HepG2 (cell line): Measurements from ENCODE around the gene BRCA1. TPM values are rescaled to one million over a fixed set of nuclear protein-coding genes. Genes with fewer than 3 reads are reported as not detected.

Experiments
- ATM ChIP-seq: fragments of 450-650 bp; IDR thresholded peaks from 2 replicates; pipeline ENCODE4 v1.7.1; 2017; ENCODE audit warnings: mild to moderate bottlenecking, borderline replicate concordance
- HES4 ChIP-seq: sonication (generic); formaldehyde crosslinking; IDR thresholded peaks from 2 replicates; pipeline ENCODE4 v1.9.0; 2021; ENCODE audit warnings: mild to moderate bottlenecking, missing genetic modification reagents, borderline replicate concordance
- HIC2 ChIP-seq: sonication (generic); formaldehyde crosslinking; IDR thresholded peaks from 2 replicates; pipeline ENCODE4 v1.9.0; 2022; ENCODE audit warnings: low read depth, missing genetic modification reagents
- IKZF5 ChIP-seq: IDR thresholded peaks from 2 replicates; pipeline ENCODE4 v1.6.1; 2018; ENCODE audit warnings: missing genetic modification reagents, mild to moderate bottlenecking, missing compliant biosample characterization
- KDM5A ChIP-seq: fragments of 200-600 bp; sonication (generic); IDR thresholded peaks from 2 replicates; pipeline ENCODE4 v1.7.0; 2018; ENCODE audit warnings: antibody characterized with exemption, mild to moderate bottlenecking, low read length, borderline replicate concordance
- KLF13 ChIP-seq: sonication (generic); formaldehyde crosslinking; IDR thresholded peaks from 2 replicates; pipeline ENCODE4 v1.4.0; 2020; ENCODE audit warnings: mild to moderate bottlenecking, missing genetic modification reagents
- MAFK ChIP-seq, 2 experiments: IDR thresholded peaks in 1 of 2; conservative IDR thresholded peaks in 1 of 2; 2 replicates each; pipeline ENCODE4 v1.6.1; 2011; ENCODE audit warnings: improper control_type of control experiment in 2 of 2, low read length in 2 of 2
- NFE2L2 ChIP-seq: fragments of 150-350 bp; IDR thresholded peaks from 2 replicates; pipeline ENCODE4 v1.6.1; 2014; ENCODE audit warnings: low read length
- SIX4 ChIP-seq: sonication (generic); formaldehyde crosslinking; IDR thresholded peaks from 2 replicates; pipeline ENCODE4 v1.4.0; 2020; ENCODE audit warnings: missing genetic modification reagents
- ZKSCAN5 ChIP-seq: sonication (generic); formaldehyde crosslinking; IDR thresholded peaks from 2 replicates; pipeline ENCODE4 v1.5.1; 2020; ENCODE audit warnings: mild to moderate bottlenecking, missing genetic modification reagents
- ZMYM3 ChIP-seq: sonication (generic); formaldehyde crosslinking; IDR thresholded peaks from 2 replicates; pipeline ENCODE4 v1.5.1; 2020; ENCODE audit warnings: mild to moderate bottlenecking, missing genetic modification reagents
- ZNF235 ChIP-seq: sonication (generic); formaldehyde crosslinking; IDR thresholded peaks from 2 replicates; pipeline ENCODE4 v1.8.1; 2023; ENCODE audit warnings: mild to moderate bottlenecking, missing genetic modification reagents, borderline replicate concordance
- ZNF264 ChIP-seq: sonication (generic); formaldehyde crosslinking; IDR thresholded peaks from 2 replicates; pipeline ENCODE4 v1.4.0; 2020; ENCODE audit warnings: missing genetic modification reagents
- ZNF280D ChIP-seq: sonication (generic); formaldehyde crosslinking; IDR thresholded peaks from 2 replicates; pipeline ENCODE4 v1.5.1; 2020; ENCODE audit warnings: mild to moderate bottlenecking, missing genetic modification reagents
- ZNF317 ChIP-seq: sonication (generic); formaldehyde crosslinking; IDR thresholded peaks from 2 replicates; pipeline ENCODE4 v1.5.0; 2020; ENCODE audit warnings: mild to moderate bottlenecking, missing genetic modification reagents
- ZNF354B ChIP-seq: sonication (generic); formaldehyde crosslinking; IDR thresholded peaks from 2 replicates; pipeline ENCODE4 v1.8.0; 2022; ENCODE audit warnings: mild to moderate bottlenecking, missing genetic modification reagents
- ZNF703 ChIP-seq: sonication (generic); formaldehyde crosslinking; IDR thresholded peaks from 2 replicates; pipeline ENCODE4 v1.5.1; 2020; ENCODE audit warnings: missing genetic modification reagents, mild to moderate bottlenecking, moderate library complexity, borderline replicate concordance
- polyA plus RNA-seq, 8 experiments: library from polyadenylated mRNA; depleted of rRNA in 3 of 8; stranded (reverse) in 7 of 8; unstranded in 1 of 8; fragments of >200 nt; fragmentation: Illumina TruSeq in 4 of 8; extraction: Trizol in 4 of 8; gene quantifications; 2 replicates each; pipeline versions ENCODE4 v1.2.1 to v1.2.3, GENCODE V29; 2011 to 2016; ENCODE audit warnings: low read depth in 4 of 8, missing spikeins in 1 of 8, mixed read lengths in 1 of 8; ENCODE audit not compliant: insufficient read depth in 1 of 8
- total RNA-seq, 5 experiments: library from RNA; depleted of rRNA; stranded (reverse); fragments of >200 nt; fragmentation: Illumina TruSeq; extraction: Trizol; gene quantifications; 2 replicates each; pipeline ENCODE4 v1.2.3, GENCODE V29; 2016; ENCODE audit warnings: low read depth in 1 of 5
- TF ChIP-seq, protein P1 (sequence below): sonication (generic); formaldehyde crosslinking; IDR thresholded peaks from 2 replicates; pipeline ENCODE4 v1.4.0; 2020; ENCODE audit warnings: mild to moderate bottlenecking, missing genetic modification reagents
- TF ChIP-seq, protein P2 (sequence below): sonication (generic); formaldehyde crosslinking; conservative IDR thresholded peaks from 2 replicates; pipeline ENCODE4 v1.8.0; 2022; ENCODE audit warnings: low read depth, missing genetic modification reagents
- TF ChIP-seq, protein P3 (sequence below): sonication (generic); formaldehyde crosslinking; IDR thresholded peaks from 2 replicates; pipeline ENCODE4 v1.4.0; 2020; ENCODE audit warnings: missing genetic modification reagents

Gene BRCA1
- total and polyA plus RNA-seq, 2 of the 13 experiments (the other 11 are each of a cell fraction or from before 2014, with no cell fraction given) = 13.3 to 37.5 TPM

DNA sequence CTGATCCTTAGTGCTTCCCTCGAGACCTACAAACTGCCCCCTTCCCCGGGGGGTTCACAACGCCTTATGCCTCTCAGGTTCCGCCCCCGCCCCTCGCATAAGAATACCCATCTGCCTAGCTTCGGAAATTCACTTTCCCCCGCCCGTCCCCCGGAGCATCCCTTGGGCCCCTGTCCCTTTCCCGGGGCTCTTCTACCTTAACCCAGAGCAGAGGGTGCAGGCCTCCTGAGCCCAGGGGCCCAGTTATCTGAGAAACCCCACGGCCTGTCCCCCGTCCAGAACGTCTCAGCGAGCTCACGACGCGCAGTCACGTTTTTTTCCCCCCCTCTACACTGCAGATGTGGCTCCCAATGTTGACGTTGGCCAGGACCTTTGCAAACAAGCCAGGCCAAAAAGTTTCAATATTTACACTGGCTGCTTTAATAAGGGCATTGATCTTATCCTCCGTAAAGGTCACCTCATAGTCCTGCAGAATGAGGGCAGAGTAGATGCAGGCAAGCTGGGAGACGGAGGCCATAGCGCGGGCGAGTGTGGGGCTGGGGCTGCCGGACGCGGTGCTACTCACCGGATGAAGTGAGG, 44.5 kb upstream of the BRCA1 start (continued):
- TF ChIP-seq, protein P1, sequence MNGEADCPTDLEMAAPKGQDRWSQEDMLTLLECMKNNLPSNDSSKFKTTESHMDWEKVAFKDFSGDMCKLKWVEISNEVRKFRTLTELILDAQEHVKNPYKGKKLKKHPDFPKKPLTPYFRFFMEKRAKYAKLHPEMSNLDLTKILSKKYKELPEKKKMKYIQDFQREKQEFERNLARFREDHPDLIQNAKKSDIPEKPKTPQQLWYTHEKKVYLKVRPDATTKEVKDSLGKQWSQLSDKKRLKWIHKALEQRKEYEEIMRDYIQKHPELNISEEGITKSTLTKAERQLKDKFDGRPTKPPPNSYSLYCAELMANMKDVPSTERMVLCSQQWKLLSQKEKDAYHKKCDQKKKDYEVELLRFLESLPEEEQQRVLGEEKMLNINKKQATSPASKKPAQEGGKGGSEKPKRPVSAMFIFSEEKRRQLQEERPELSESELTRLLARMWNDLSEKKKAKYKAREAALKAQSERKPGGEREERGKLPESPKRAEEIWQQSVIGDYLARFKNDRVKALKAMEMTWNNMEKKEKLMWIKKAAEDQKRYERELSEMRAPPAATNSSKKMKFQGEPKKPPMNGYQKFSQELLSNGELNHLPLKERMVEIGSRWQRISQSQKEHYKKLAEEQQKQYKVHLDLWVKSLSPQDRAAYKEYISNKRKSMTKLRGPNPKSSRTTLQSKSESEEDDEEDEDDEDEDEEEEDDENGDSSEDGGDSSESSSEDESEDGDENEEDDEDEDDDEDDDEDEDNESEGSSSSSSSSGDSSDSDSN (CRISPR knock-in tag) = peak; percentile 70
- no peak; the same call in 1 of the 2 replicates for TF ChIP-seq HES4
- no peak for TF ChIP-seq ZNF280D (CRISPR knock-in tag)
- peak; percentile 21; the same call in 1 of the 2 replicates for TF ChIP-seq NFE2L2
- TF ChIP-seq KDM5A = no peak
- no peak for TF ChIP-seq SIX4 (CRISPR knock-in tag)
- no peak for TF ChIP-seq ZNF354B
- TF ChIP-seq ZMYM3 (CRISPR knock-in tag) = no peak
- peak; percentile 68 for TF ChIP-seq HIC2 (CRISPR knock-in tag)
- no peak for TF ChIP-seq ATM
- no peak for TF ChIP-seq IKZF5
- TF ChIP-seq ZKSCAN5 (CRISPR knock-in tag) = no peak
- TF ChIP-seq, protein P2, sequence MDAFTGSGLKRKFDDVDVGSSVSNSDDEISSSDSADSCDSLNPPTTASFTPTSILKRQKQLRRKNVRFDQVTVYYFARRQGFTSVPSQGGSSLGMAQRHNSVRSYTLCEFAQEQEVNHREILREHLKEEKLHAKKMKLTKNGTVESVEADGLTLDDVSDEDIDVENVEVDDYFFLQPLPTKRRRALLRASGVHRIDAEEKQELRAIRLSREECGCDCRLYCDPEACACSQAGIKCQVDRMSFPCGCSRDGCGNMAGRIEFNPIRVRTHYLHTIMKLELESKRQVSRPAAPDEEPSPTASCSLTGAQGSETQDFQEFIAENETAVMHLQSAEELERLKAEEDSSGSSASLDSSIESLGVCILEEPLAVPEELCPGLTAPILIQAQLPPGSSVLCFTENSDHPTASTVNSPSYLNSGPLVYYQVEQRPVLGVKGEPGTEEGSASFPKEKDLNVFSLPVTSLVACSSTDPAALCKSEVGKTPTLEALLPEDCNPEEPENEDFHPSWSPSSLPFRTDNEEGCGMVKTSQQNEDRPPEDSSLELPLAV (CRISPR knock-in tag) = no peak
- no peak for TF ChIP-seq ZNF317 (CRISPR knock-in tag)
- no peak for TF ChIP-seq ZNF264
- TF ChIP-seq ZNF235 = no peak
- no peak for TF ChIP-seq MAFK (conservative IDR thresholded peaks at IDR 0.05 in 1 of 2, IDR thresholded peaks at IDR 0.05 in 1 of 2; ENCODE audit: low read length in 2 of 2)
- TF ChIP-seq KLF13 (CRISPR knock-in tag) = no peak
- TF ChIP-seq, protein P3, sequence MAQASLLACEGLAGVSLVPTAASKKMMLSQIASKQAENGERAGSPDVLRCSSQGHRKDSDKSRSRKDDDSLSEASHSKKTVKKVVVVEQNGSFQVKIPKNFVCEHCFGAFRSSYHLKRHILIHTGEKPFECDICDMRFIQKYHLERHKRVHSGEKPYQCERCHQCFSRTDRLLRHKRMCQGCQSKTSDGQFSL (CRISPR knock-in tag) = peak; percentile 93; the same call in 1 of the 2 replicates
- peak; percentile 84 for TF ChIP-seq ZNF703 (CRISPR knock-in tag)
